Liver (tissue), 9 donors: ENCODE measurements around the gene FBF1. TPM values are rescaled to one million over a fixed set of nuclear protein-coding genes. Genes with fewer than 3 reads are reported as not detected.

Experiments used
- DNase-seq: peaks from one replicate; pipeline ENCODE4 v3.0.0-alpha.2; 2017; ENCODE audit warnings: low spot score
- H3K27ac ChIP-seq, 2 donors: one replicate each; pipeline ENCODE4 v1.7.0; 2013; ENCODE audit warnings: inconsistent platforms in 2 of 2, low read length in 2 of 2, control low read depth in 1 of 2, low read depth in 1 of 2, mild to moderate bottlenecking in 1 of 2
- H3K27me3 ChIP-seq, 4 donors: one replicate each; pipeline versions ENCODE4 v1.6.1 to v1.7.0; 2013; ENCODE audit warnings: low read length in 3 of 4, inconsistent platforms in 1 of 4, mild to moderate bottlenecking in 1 of 4, moderate library complexity in 1 of 4; ENCODE audit not compliant: control insufficient read depth in 4 of 4, insufficient read depth in 4 of 4
- H3K36me3 ChIP-seq, 4 donors: one replicate each; pipeline versions ENCODE4 v1.6.1 to v1.7.0; 2013; ENCODE audit warnings: low read length in 3 of 4, mild to moderate bottlenecking in 3 of 4, low read depth in 1 of 4, moderate library complexity in 1 of 4; ENCODE audit not compliant: control insufficient read depth in 4 of 4, insufficient read depth in 3 of 4
- H3K4me1 ChIP-seq, 4 donors: one replicate each; pipeline versions ENCODE4 v1.6.1 to v1.7.0; 2013; ENCODE audit warnings: low read length in 3 of 4, mild to moderate bottlenecking in 3 of 4, moderate library complexity in 1 of 4; ENCODE audit not compliant: control insufficient read depth in 4 of 4, insufficient read depth in 4 of 4
- H3K4me3 ChIP-seq, 3 donors: one replicate each; pipeline versions ENCODE4 v1.6.1 to v1.7.0; 2013; ENCODE audit warnings: low read length in 3 of 3, control low read depth in 1 of 3, low read depth in 1 of 3, mild to moderate bottlenecking in 1 of 3
- H3K9ac ChIP-seq, 2 donors: one replicate each; pipeline ENCODE4 v1.7.0; 2013; ENCODE audit warnings: low read length in 2 of 2, mild to moderate bottlenecking in 2 of 2, moderate library complexity in 2 of 2, control low read depth in 1 of 2, low read depth in 1 of 2
- H3K9me3 ChIP-seq, 4 donors: one replicate each; pipeline versions ENCODE4 v1.6.1 to v1.7.0; 2013; ENCODE audit warnings: low read length in 3 of 4; ENCODE audit not compliant: control insufficient read depth in 4 of 4
- EGR1 ChIP-seq, 2 donors: IDR thresholded peaks; 2 replicates each; pipeline ENCODE4 v1.6.1; 2016 to 2018; ENCODE audit warnings: antibody characterized with exemption in 2 of 2, low read depth in 2 of 2
- FOXA1 ChIP-seq: IDR thresholded peaks from 2 replicates; pipeline ENCODE4 v1.6.1; 2016; ENCODE audit warnings: antibody characterized with exemption
- GABPA ChIP-seq, 2 donors: IDR thresholded peaks in 1 of 2; conservative IDR thresholded peaks in 1 of 2; 2 replicates each; pipeline ENCODE4 v1.6.1; 2016; ENCODE audit warnings: antibody characterized with exemption in 2 of 2, mild to moderate bottlenecking in 1 of 2, moderate library complexity in 1 of 2
- HNF4A ChIP-seq, 2 donors: conservative IDR thresholded peaks; 2 replicates each; pipeline ENCODE4 v1.6.1; 2016; ENCODE audit warnings: antibody characterized with exemption in 2 of 2, mild to moderate bottlenecking in 2 of 2
- JUND ChIP-seq, 2 donors: IDR thresholded peaks; 2 replicates each; pipeline ENCODE4 v1.6.1; 2016; ENCODE audit warnings: antibody characterized with exemption in 2 of 2
- NR2F2 ChIP-seq: IDR thresholded peaks from 2 replicates; pipeline ENCODE4 v1.6.1; 2016; ENCODE audit warnings: antibody characterized with exemption
- RXRA ChIP-seq, 2 donors: IDR thresholded peaks; 2 replicates each; pipeline ENCODE4 v1.6.1; 2017 to 2018; ENCODE audit warnings: antibody characterized with exemption in 2 of 2, mild to moderate bottlenecking in 1 of 2
- SP1 ChIP-seq: IDR thresholded peaks from 2 replicates; pipeline ENCODE4 v1.6.1; 2018; ENCODE audit warnings: antibody characterized with exemption, mild to moderate bottlenecking
- TAF1 ChIP-seq: conservative IDR thresholded peaks from 2 replicates; pipeline ENCODE4 v1.6.1; 2016; ENCODE audit warnings: antibody characterized with exemption, mild to moderate bottlenecking
- YY1 ChIP-seq: IDR thresholded peaks from 2 replicates; pipeline ENCODE4 v1.6.1; 2016; ENCODE audit warnings: antibody characterized with exemption, mild to moderate bottlenecking
- WGBS: extraction: QIAGEN DNeasy Blood & Tissue Kit; methylation state at CpG from one replicate; pipeline ENCODE4 v1.1.7; 2013; 5-methylcytosine and 5-hydroxymethylcytosine counted together
- polyA plus RNA-seq, 2 donors: library from polyadenylated mRNA; stranded (reverse) in 1 of 2; unstranded in 1 of 2; fragments of 200-250 nt in 1 of 2; fragments of >200 nt in 1 of 2; fragmentation: Nextera tagmentation in 1 of 2; extraction: Ambion mirVana in 1 of 2; gene quantifications; one replicate each; pipeline versions ENCODE4 v1.2.1 to v1.2.3, GENCODE V29; 2013 to 2015
- total RNA-seq, 2 donors: library from RNA; depleted of rRNA; stranded (reverse); fragments of >200 nt; gene quantifications; one replicate each; pipeline ENCODE4 v1.2.3, GENCODE V29; 2014
- TF ChIP-seq, protein P1 (sequence below): IDR thresholded peaks from 2 replicates; pipeline ENCODE4 v1.6.1; 2016; ENCODE audit warnings: antibody characterized with exemption
- TF ChIP-seq, protein P2 (sequence below): IDR thresholded peaks from 2 replicates; pipeline ENCODE4 v1.6.1; 2016; ENCODE audit warnings: antibody characterized with exemption
- TF ChIP-seq, protein P3 (sequence below): fragments of 150-350 bp; IDR thresholded peaks from 2 replicates; pipeline ENCODE4 v1.5.1; 2017; ENCODE audit warnings: improper control_type of control experiment, low read depth, low read length; ENCODE audit not compliant: missing input control
- TF ChIP-seq, protein P4 (sequence below): IDR thresholded peaks from 2 replicates; pipeline ENCODE4 v1.6.1; 2016; ENCODE audit warnings: antibody characterized with exemption, mild to moderate bottlenecking
- donor health status: healthy.
- donor health status: healthy.
- donor health status: healthy.
- donor health status: healthy.
- donor health status: healthy.

Gene FBF1
- total and polyA plus RNA-seq, 4 donors = 0.39 to 5.6 (median 1.7) TPM

DNA sequence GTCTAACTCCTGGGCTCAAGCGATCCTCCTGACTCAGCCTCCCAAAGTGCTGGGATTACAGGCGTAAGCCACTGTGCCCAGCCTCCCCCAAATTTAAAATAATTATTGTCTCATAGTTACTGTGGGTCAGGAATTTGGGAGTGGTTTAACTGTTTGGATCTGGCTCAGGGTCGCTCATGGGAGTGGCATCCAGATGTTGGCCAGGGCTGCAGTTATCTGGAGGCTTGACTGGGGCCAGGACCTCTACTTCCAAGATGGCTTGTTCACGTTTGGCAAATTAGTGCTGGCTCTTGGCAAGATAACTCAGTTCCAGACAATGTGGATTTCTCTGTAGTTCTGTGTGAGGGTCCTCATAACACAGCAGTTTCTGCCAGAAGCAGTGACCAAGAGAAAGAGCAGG is 46.2 kb upstream of the FBF1 start:
- Histone ChIP-seq H3K27me3 (no peaks in the 10 kb centered on the region), H3K27ac (no peak overlapping the region), H3K36me3 (peaks cover 0 to 6% (median 4%) of the 10 kb centered on the region in 4 donors), H3K9ac (no peak overlapping the region), H3K4me3 (no peak overlapping the region), H3K4me1 (peaks cover 3 to 13% (median 8%) of the 10 kb centered on the region in 4 donors), H3K9me3 (no peaks in the 10 kb centered on the region)
- no peak for DNase-seq
- TF ChIP-seq, protein P1, sequence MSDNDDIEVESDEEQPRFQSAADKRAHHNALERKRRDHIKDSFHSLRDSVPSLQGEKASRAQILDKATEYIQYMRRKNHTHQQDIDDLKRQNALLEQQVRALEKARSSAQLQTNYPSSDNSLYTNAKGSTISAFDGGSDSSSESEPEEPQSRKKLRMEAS = no peak
- TF ChIP-seq TAF1 (no peak), GABPA (IDR thresholded peaks at IDR 0.05 in 1 of 2, conservative IDR thresholded peaks at IDR 0.05 in 1 of 2) (no peak), NR2F2 (no peak), FOXA1 (no peak), RXRA (IDR thresholded peaks at IDR 0.05) (no peak), JUND (IDR thresholded peaks at IDR 0.05) (no peak), SP1 (no peak), EGR1 (IDR thresholded peaks at IDR 0.05; ENCODE audit: low read depth in 2 of 2) (no peak)
- TF ChIP-seq, protein P2, sequence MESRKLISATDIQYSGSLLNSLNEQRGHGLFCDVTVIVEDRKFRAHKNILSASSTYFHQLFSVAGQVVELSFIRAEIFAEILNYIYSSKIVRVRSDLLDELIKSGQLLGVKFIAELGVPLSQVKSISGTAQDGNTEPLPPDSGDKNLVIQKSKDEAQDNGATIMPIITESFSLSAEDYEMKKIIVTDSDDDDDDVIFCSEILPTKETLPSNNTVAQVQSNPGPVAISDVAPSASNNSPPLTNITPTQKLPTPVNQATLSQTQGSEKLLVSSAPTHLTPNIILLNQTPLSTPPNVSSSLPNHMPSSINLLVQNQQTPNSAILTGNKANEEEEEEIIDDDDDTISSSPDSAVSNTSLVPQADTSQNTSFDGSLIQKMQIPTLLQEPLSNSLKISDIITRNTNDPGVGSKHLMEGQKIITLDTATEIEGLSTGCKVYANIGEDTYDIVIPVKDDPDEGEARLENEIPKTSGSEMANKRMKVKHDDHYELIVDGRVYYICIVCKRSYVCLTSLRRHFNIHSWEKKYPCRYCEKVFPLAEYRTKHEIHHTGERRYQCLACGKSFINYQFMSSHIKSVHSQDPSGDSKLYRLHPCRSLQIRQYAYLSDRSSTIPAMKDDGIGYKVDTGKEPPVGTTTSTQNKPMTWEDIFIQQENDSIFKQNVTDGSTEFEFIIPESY = no peak
- TF ChIP-seq, protein P3, sequence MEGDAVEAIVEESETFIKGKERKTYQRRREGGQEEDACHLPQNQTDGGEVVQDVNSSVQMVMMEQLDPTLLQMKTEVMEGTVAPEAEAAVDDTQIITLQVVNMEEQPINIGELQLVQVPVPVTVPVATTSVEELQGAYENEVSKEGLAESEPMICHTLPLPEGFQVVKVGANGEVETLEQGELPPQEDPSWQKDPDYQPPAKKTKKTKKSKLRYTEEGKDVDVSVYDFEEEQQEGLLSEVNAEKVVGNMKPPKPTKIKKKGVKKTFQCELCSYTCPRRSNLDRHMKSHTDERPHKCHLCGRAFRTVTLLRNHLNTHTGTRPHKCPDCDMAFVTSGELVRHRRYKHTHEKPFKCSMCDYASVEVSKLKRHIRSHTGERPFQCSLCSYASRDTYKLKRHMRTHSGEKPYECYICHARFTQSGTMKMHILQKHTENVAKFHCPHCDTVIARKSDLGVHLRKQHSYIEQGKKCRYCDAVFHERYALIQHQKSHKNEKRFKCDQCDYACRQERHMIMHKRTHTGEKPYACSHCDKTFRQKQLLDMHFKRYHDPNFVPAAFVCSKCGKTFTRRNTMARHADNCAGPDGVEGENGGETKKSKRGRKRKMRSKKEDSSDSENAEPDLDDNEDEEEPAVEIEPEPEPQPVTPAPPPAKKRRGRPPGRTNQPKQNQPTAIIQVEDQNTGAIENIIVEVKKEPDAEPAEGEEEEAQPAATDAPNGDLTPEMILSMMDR = no peak
- 88% methylated on average over 4 of the region's 4 CpGs for WGBS

DNA sequence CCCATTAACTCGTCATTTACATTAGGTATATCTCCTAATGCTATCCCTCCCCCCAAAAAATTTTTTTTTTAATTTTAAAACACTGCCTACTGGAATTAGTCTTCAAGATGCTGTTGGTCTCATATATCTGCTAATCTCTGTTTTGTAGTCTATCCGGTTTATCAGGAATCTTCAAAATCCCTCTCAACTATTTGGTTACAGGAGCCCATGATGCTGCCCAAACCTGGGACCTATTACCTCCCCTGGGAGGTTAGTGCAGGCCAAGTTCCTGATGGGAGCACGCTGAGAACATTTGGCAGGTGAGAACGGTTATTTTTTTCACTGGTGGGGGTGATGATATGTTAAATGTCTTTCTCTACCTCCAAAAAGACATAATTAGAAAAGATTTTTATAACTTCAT is 45.1 kb upstream of the FBF1 start:
- WGBS = 98% methylated on average over 4 of the region's 4 CpGs
- Histone ChIP-seq H3K36me3 (peaks cover 0 to 4% (median 0%) of the 10 kb centered on the region in 4 donors), H3K4me3 (no peak overlapping the region), H3K9ac (no peak overlapping the region), H3K27me3 (no peaks in the 10 kb centered on the region), H3K27ac (no peak overlapping the region), H3K9me3 (no peaks in the 10 kb centered on the region), H3K4me1 (peaks cover 3 to 20% (median 13%) of the 10 kb centered on the region in 4 donors)
- no peak for TF ChIP-seq EGR1 (IDR thresholded peaks at IDR 0.05; ENCODE audit: low read depth in 2 of 2)
- no peak for TF ChIP-seq JUND (IDR thresholded peaks at IDR 0.05)
- TF ChIP-seq HNF4A (conservative IDR thresholded peaks at IDR 0.05) = no peak
- TF ChIP-seq YY1 = no peak
- TF ChIP-seq, protein P4, sequence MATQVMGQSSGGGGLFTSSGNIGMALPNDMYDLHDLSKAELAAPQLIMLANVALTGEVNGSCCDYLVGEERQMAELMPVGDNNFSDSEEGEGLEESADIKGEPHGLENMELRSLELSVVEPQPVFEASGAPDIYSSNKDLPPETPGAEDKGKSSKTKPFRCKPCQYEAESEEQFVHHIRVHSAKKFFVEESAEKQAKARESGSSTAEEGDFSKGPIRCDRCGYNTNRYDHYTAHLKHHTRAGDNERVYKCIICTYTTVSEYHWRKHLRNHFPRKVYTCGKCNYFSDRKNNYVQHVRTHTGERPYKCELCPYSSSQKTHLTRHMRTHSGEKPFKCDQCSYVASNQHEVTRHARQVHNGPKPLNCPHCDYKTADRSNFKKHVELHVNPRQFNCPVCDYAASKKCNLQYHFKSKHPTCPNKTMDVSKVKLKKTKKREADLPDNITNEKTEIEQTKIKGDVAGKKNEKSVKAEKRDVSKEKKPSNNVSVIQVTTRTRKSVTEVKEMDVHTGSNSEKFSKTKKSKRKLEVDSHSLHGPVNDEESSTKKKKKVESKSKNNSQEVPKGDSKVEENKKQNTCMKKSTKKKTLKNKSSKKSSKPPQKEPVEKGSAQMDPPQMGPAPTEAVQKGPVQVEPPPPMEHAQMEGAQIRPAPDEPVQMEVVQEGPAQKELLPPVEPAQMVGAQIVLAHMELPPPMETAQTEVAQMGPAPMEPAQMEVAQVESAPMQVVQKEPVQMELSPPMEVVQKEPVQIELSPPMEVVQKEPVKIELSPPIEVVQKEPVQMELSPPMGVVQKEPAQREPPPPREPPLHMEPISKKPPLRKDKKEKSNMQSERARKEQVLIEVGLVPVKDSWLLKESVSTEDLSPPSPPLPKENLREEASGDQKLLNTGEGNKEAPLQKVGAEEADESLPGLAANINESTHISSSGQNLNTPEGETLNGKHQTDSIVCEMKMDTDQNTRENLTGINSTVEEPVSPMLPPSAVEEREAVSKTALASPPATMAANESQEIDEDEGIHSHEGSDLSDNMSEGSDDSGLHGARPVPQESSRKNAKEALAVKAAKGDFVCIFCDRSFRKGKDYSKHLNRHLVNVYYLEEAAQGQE = no peak
- no peak for DNase-seq
